ENCODE results near the gene GDE1.

The GDE1 gene

GRCh38 chr16:19463468-19464315 lies 58.2 kb downstream of the GDE1 start:
- no peak overlapping the region for H3K9ac ChIP-seq (ENCODE audit: low read depth, low read length)
- H3K4me3 ChIP-seq (ENCODE audit: low read depth in 1 of 2, low read length in 2 of 2): no peak overlapping the region
- no peaks in the 10 kb centered on the region for H3K9me3 ChIP-seq (ENCODE audit: insufficient read depth, low read length, severe bottlenecking)
- H2AFZ ChIP-seq (ENCODE audit: low read depth, low read length): no peak overlapping the region
- ATAC-seq (ENCODE audit: insufficient read depth, low read depth) (no peak), DNase-seq (no peak)
- H3K4me2 ChIP-seq (ENCODE audit: insufficient read depth, low read length): no peak overlapping the region
- no peaks in the 10 kb centered on the region for H4K20me1 ChIP-seq (ENCODE audit: insufficient read depth, low read length)
- no peak overlapping the region for H3K27ac ChIP-seq (ENCODE audit: low read length)
- no peaks in the 10 kb centered on the region for H3K27me3 ChIP-seq (ENCODE audit: insufficient read depth, low read length, poor library complexity)
- no peaks in the 10 kb centered on the region for H3K36me3 ChIP-seq (ENCODE audit: insufficient read depth, low read length)
- H3K4me1 ChIP-seq (ENCODE audit: insufficient read depth, low read length): no peaks in the 10 kb centered on the region
- no peaks in the 10 kb centered on the region for H3K79me2 ChIP-seq (ENCODE audit: insufficient read depth, low read length)
- TF ChIP-seq EZH2 (IDR thresholded peaks at IDR 0.05; ENCODE audit: borderline replicate concordance, low read depth, low read length, severe bottlenecking): no peak
- no peak for TF ChIP-seq CTCF (IDR thresholded peaks at IDR 0.05; ENCODE audit: borderline replicate concordance, extremely low read depth, low read length, poor library complexity, severe bottlenecking)

- Histone ChIP-seq H3K36me3 (ENCODE audit: insufficient read depth, low read length) (no peaks in the 10 kb centered on the region), H3K9me3 (ENCODE audit: insufficient read depth, low read length, severe bottlenecking) (no peaks in the 10 kb centered on the region), H3K4me3 (ENCODE audit: low read depth in 1 of 2, low read length in 2 of 2) (no peak overlapping the region), H2AFZ (ENCODE audit: low read depth, low read length) (no peak overlapping the region), H3K4me2 (ENCODE audit: insufficient read depth, low read length) (no peak overlapping the region), H3K4me1 (ENCODE audit: insufficient read depth, low read length) (no peaks in the 10 kb centered on the region), H3K27ac (ENCODE audit: low read length) (no peak overlapping the region), H4K20me1 (ENCODE audit: insufficient read depth, low read length) (no peaks in the 10 kb centered on the region), H3K9ac (ENCODE audit: low read depth, low read length) (no peak overlapping the region), H3K27me3 (ENCODE audit: insufficient read depth, low read length, poor library complexity) (no peaks in the 10 kb centered on the region), H3K79me2 (ENCODE audit: insufficient read depth, low read length) (no peaks in the 10 kb centered on the region)
- DNase-seq: no peak
- no peak for TF ChIP-seq EZH2 (IDR thresholded peaks at IDR 0.05; ENCODE audit: borderline replicate concordance, low read depth, low read length, severe bottlenecking)
- no peak for TF ChIP-seq CTCF (IDR thresholded peaks at IDR 0.05; ENCODE audit: borderline replicate concordance, extremely low read depth, low read length, poor library complexity, severe bottlenecking)
- ATAC-seq (ENCODE audit: insufficient read depth, low read depth): no peak
Measured at GRCh38 chr16:19460397-19460796, 61.5 kb downstream of the GDE1 start.

GRCh38 chr16:19458722-19459379 lies 63.0 kb downstream of the GDE1 start:
- Histone ChIP-seq H3K9me3 (ENCODE audit: insufficient read depth, low read length, severe bottlenecking) (no peaks in the 10 kb centered on the region), H3K27me3 (ENCODE audit: insufficient read depth, low read length, poor library complexity) (no peaks in the 10 kb centered on the region), H3K4me2 (ENCODE audit: insufficient read depth, low read length) (no peak overlapping the region), H3K4me3 (ENCODE audit: low read depth in 1 of 2, low read length in 2 of 2) (no peak overlapping the region), H3K27ac (ENCODE audit: low read length) (no peak overlapping the region), H3K36me3 (ENCODE audit: insufficient read depth, low read length) (no peaks in the 10 kb centered on the region), H3K9ac (ENCODE audit: low read depth, low read length) (no peak overlapping the region), H3K79me2 (ENCODE audit: insufficient read depth, low read length) (no peaks in the 10 kb centered on the region), H4K20me1 (ENCODE audit: insufficient read depth, low read length) (no peaks in the 10 kb centered on the region), H3K4me1 (ENCODE audit: insufficient read depth, low read length) (no peaks in the 10 kb centered on the region), H2AFZ (ENCODE audit: low read depth, low read length) (no peak overlapping the region)
- TF ChIP-seq CTCF (IDR thresholded peaks at IDR 0.05; ENCODE audit: borderline replicate concordance, extremely low read depth, low read length, poor library complexity, severe bottlenecking) (no peak), EZH2 (IDR thresholded peaks at IDR 0.05; ENCODE audit: borderline replicate concordance, low read depth, low read length, severe bottlenecking) (no peak)
- no peak for ATAC-seq (ENCODE audit: insufficient read depth, low read depth)
- no peak for DNase-seq

Measured in DND-41 (cell line).